Occipital lobe (tissue), 1 donor: ENCODE results near the gene TSHZ1. TPM values are rescaled to one million over a fixed set of nuclear protein-coding genes. Genes with fewer than 3 reads are reported as not detected.

ENCODE experiments used
- total RNA-seq: library from RNA; depleted of rRNA; stranded (reverse); fragments of >200 nt; gene quantifications from one replicate; pipeline ENCODE4 v1.2.3, GENCODE V29; 2014

TSHZ1 gene
- total RNA-seq, 1 donor from 2014 or later, result 4.1 TPM

Other genes with a start within 250 kb of the TSHZ1 start
- gene PTGR3, start 1.7 kb upstream of the TSHZ1 start, total RNA-seq, result 11.7 TPM
- not detected for gene SMIM21, start 216.9 kb downstream of the TSHZ1 start, total RNA-seq